K562 (cell line): ENCODE results near the gene FBXW9. TPM values are rescaled to one million over a fixed set of nuclear protein-coding genes. Genes with fewer than 3 reads are reported as not detected.

Experiments used
- ADNP ChIP-seq: fragments of 200-800 bp; sonication (Bioruptor generic); IDR thresholded peaks from 2 replicates; pipeline ENCODE4 v1.6.1; 2016; ENCODE audit warnings: missing genetic modification characterization, missing compliant biosample characterization
- ATF1 ChIP-seq, 2 experiments: fragments of 450-650 bp in 1 of 2; IDR thresholded peaks; 2 replicates each; pipeline ENCODE4 v1.6.1; 2016; ENCODE audit warnings: missing compliant biosample characterization in 1 of 2, missing genetic modification characterization in 1 of 2
- CEBPB ChIP-seq: fragments of 450-650 bp; IDR thresholded peaks from 2 replicates; pipeline ENCODE4 v1.6.1; 2016; ENCODE audit warnings: missing genetic modification characterization, missing compliant biosample characterization
- CEBPG ChIP-seq, 3 experiments: fragments of 200-800 bp in 1 of 3; sonication (Bioruptor generic) in 1 of 3; sonication (generic) in 1 of 3; formaldehyde crosslinking in 1 of 3; IDR thresholded peaks in 2 of 3; conservative IDR thresholded peaks in 1 of 3; 2 replicates each; pipeline versions ENCODE4 v1.6.1 to v1.8.0; 2016 to 2022; ENCODE audit warnings: missing compliant biosample characterization in 2 of 3, missing genetic modification characterization in 2 of 3, mild to moderate bottlenecking in 1 of 3, missing genetic modification reagents in 1 of 3
- E2F6 ChIP-seq, 2 experiments: IDR thresholded peaks; 2 replicates each; pipeline ENCODE4 v1.6.1; 2011; ENCODE audit warnings: borderline replicate concordance in 1 of 2, control low read depth in 1 of 2, low read depth in 1 of 2, low read length in 1 of 2, mild to moderate bottlenecking in 1 of 2, mixed read lengths in 1 of 2, moderate library complexity in 1 of 2; ENCODE audit not compliant: insufficient read depth in 1 of 2, insufficient read length in 1 of 2, poor library complexity in 1 of 2, severe bottlenecking in 1 of 2; ENCODE audit errors: extremely low read depth in 1 of 2
- EP400 ChIP-seq: fragments of 450-650 bp; IDR thresholded peaks from 2 replicates; pipeline ENCODE4 v1.6.1; 2017; ENCODE audit warnings: antibody characterized with exemption, mild to moderate bottlenecking, moderate library complexity
- IRF1 ChIP-seq: sonication (generic); formaldehyde crosslinking; IDR thresholded peaks from 2 replicates; pipeline ENCODE4 v1.8.0; 2022; ENCODE audit warnings: missing genetic modification reagents, mild to moderate bottlenecking, borderline replicate concordance
- KAT2B ChIP-seq: IDR thresholded peaks from one replicate; pipeline ENCODE4 v1.6.1; 2012; ENCODE audit warnings: low read depth, mild to moderate bottlenecking, control low read depth, inconsistent platforms, low read length, moderate library complexity
- KLF16 ChIP-seq: IDR thresholded peaks from 2 replicates; pipeline ENCODE4 v1.6.1; 2016; ENCODE audit warnings: antibody characterized with exemption
- MEIS2 ChIP-seq: fragments of 450-650 bp; IDR thresholded peaks from 2 replicates; pipeline ENCODE4 v1.6.1; 2014; ENCODE audit warnings: mild to moderate bottlenecking; ENCODE audit not compliant: partially characterized antibody
- MXI1 ChIP-seq: IDR thresholded peaks from 2 replicates; pipeline ENCODE4 v1.6.1; 2011; ENCODE audit warnings: low read depth, mild to moderate bottlenecking, improper control_type of control experiment, low read length
- NELFE ChIP-seq: IDR thresholded peaks from 2 replicates; pipeline ENCODE4 v1.6.1; 2011; ENCODE audit warnings: mild to moderate bottlenecking; ENCODE audit not compliant: insufficient read depth, insufficient read length
- NEUROD1 ChIP-seq: fragments of 150-350 bp; IDR thresholded peaks from 2 replicates; pipeline ENCODE4 v1.6.1; 2014; ENCODE audit warnings: borderline replicate concordance, low read length, low read depth; ENCODE audit not compliant: partially characterized antibody
- NR2C1 ChIP-seq, 2 experiments: fragments of 450-650 bp; IDR thresholded peaks; 2 replicates each; pipeline ENCODE4 v1.6.1; 2017; ENCODE audit warnings: mild to moderate bottlenecking in 2 of 2, antibody characterized with exemption in 1 of 2, inconsistent platforms in 1 of 2, missing compliant biosample characterization in 1 of 2, missing genetic modification characterization in 1 of 2
- NRF1 ChIP-seq, 2 experiments: fragments of 450-650 bp; IDR thresholded peaks in 1 of 2; conservative IDR thresholded peaks in 1 of 2; 2 replicates each; pipeline ENCODE4 v1.6.1; 2014; ENCODE audit warnings: mild to moderate bottlenecking in 2 of 2
- PHB ChIP-seq: fragments of 250-450 bp; sonication (Bioruptor Pico); IDR thresholded peaks from 2 replicates; pipeline ENCODE4 v1.5.0; 2021
- PHTF2 ChIP-seq: fragments of 250-450 bp; sonication (Bioruptor Pico); IDR thresholded peaks from 2 replicates; pipeline ENCODE4 v1.5.0; 2021; ENCODE audit warnings: mild to moderate bottlenecking
- RAD21 ChIP-seq, 2 experiments: fragments of 250-450 bp in 1 of 2; fragments of 450-650 bp in 1 of 2; sonication (Bioruptor Pico) in 1 of 2; formaldehyde crosslinking in 1 of 2; IDR thresholded peaks in 1 of 2; conservative IDR thresholded peaks in 1 of 2; 2 replicates each; pipeline versions ENCODE4 v1.4.0 to v1.8.0; 2020 to 2022; ENCODE audit warnings: mild to moderate bottlenecking in 2 of 2, moderate library complexity in 1 of 2
- RBM15 ChIP-seq: fragments of 200-400 bp; formaldehyde crosslinking; IDR thresholded peaks from 2 replicates; pipeline ENCODE4 v1.6.1; 2018; ENCODE audit warnings: mild to moderate bottlenecking, low read length, moderate library complexity; ENCODE audit not compliant: insufficient read depth
- RCOR1 ChIP-seq, 2 experiments: IDR thresholded peaks; 2 replicates each; pipeline ENCODE4 v1.6.1; 2012; ENCODE audit warnings: low read depth in 2 of 2, low read length in 2 of 2, borderline replicate concordance in 1 of 2, improper control_type of control experiment in 1 of 2
- SRF ChIP-seq, 2 experiments: fragments of 250-450, 450-650 bp in 1 of 2; sonication (Bioruptor Pico) in 1 of 2; sonication (generic) in 1 of 2; formaldehyde crosslinking; IDR thresholded peaks; 2 replicates each; pipeline versions ENCODE4 v1.5.0 to v1.5.1; 2020 to 2022; ENCODE audit warnings: mild to moderate bottlenecking in 1 of 2, missing genetic modification reagents in 1 of 2
- TCF7 ChIP-seq: sonication (generic); IDR thresholded peaks from 2 replicates; pipeline ENCODE4 v1.6.1; 2016; ENCODE audit warnings: antibody characterized with exemption, borderline replicate concordance
- ZBTB8A ChIP-seq: fragments of 450-650 bp; IDR thresholded peaks from 2 replicates; pipeline ENCODE4 v1.6.1; 2018; ENCODE audit warnings: mild to moderate bottlenecking, moderate library complexity; ENCODE audit not compliant: partially characterized antibody
- polyA plus RNA-seq, 8 experiments: library from polyadenylated mRNA; depleted of rRNA in 4 of 8; stranded (reverse) in 5 of 8; unstranded in 3 of 8; fragments of >200 nt; fragmentation: Nextera tagmentation in 2 of 8; fragmentation: Illumina TruSeq in 1 of 8; extraction: Ambion mirVana in 2 of 8; extraction: Trizol in 1 of 8; gene quantifications; 2 replicates each; pipeline versions ENCODE4 v1.2.1 to v1.2.3, GENCODE V29; 2011 to 2014; ENCODE audit warnings: inconsistent platforms in 1 of 8, missing spikeins in 1 of 8
- total RNA-seq, 7 experiments: library from RNA; depleted of rRNA in 6 of 7; stranded (reverse); fragments of >200 nt in 6 of 7; fragmentation: Illumina TruSeq in 2 of 7; extraction: Trizol in 2 of 7; gene quantifications; 2 replicates each; pipeline versions ENCODE4 v1.2.1 to v1.2.3, GENCODE V29; 2011 to 2021; ENCODE audit warnings: low replicate concordance in 1 of 7

Gene FBXW9
- total and polyA plus RNA-seq, 9 of the 15 experiments (the other 6 are each of a cell fraction or from before 2014, with no cell fraction given) = 0.23 to 21.7 (median 6.2) TPM

GRCh38 chr19:12733369-12734214, 37.2 kb upstream of the FBXW9 start (continued):
- TF ChIP-seq RCOR1 (IDR thresholded peaks at IDR 0.05; ENCODE audit: borderline replicate concordance in 1 of 2, low read depth in 2 of 2, low read length in 2 of 2) (peak in 1 of 2 experiments; percentile 40; a peak in 1 of 4 replicates), ATF1 (CRISPR knock-in tag; IDR thresholded peaks at IDR 0.05) (no peak), ATF1 (tag; IDR thresholded peaks at IDR 0.05) (peak; percentile 16; the same call in 1 of the 2 replicates), E2F6 (IDR thresholded peaks at IDR 0.05; ENCODE audit: borderline replicate concordance in 1 of 2, extremely low read depth in 1 of 2, insufficient read depth in 1 of 2, insufficient read length in 1 of 2, low read depth in 1 of 2, low read length in 1 of 2, poor library complexity in 1 of 2, severe bottlenecking in 1 of 2) (peak in 1 of 2 experiments; percentile 10), PHB (CRISPR knock-in tag) (0 out of 2 replicates have a peak, but pooled peaks have one; percentile 36), EP400 (peak; percentile 45), MXI1 (0 out of 2 replicates have a peak, but pooled peaks have one; percentile 58), KAT2B (no peak), CEBPG (CRISPR knock-in tag; IDR thresholded peaks at IDR 0.05) (no peak), CEBPG (tag; conservative IDR thresholded peaks at IDR 0.05 in 1 of 2, IDR thresholded peaks at IDR 0.05 in 1 of 2) (peak; percentile 34; a peak in 2 of 4 replicates), TCF7 (no peak), NELFE (no peak), NR2C1 (IDR thresholded peaks at IDR 0.05) (peak; percentile 28; the same call in 1 of the 2 replicates), NR2C1 (tag; IDR thresholded peaks at IDR 0.05) (no peak), CEBPB (tag) (peak; percentile 49; the same call in 1 of the 2 replicates), ZBTB8A (no peak), ADNP (no peak), KLF16 (peak; percentile 55; the same call in 1 of the 2 replicates), RAD21 (CRISPR knock-in tag; conservative IDR thresholded peaks at IDR 0.05 in 1 of 2, IDR thresholded peaks at IDR 0.05 in 1 of 2) (peak; percentile 23 to 28; a peak in 3 of 4 replicates), IRF1 (no peak), RBM15 (no peak), MEIS2 (peak; percentile 14), PHTF2 (CRISPR knock-in tag) (no peak), SRF (CRISPR knock-in tag; IDR thresholded peaks at IDR 0.05) (peak in 1 of 2 experiments; percentile 49; a peak in 1 of 4 replicates), NRF1 (conservative IDR thresholded peaks at IDR 0.05 in 1 of 2, IDR thresholded peaks at IDR 0.05 in 1 of 2) (peak; percentile 44 to 53), NEUROD1 (no peak)
